ENCODE results near the gene TENM4.

The TENM4 gene

GRCh38 chr11:79437981-79438630 lies 2.7 kb downstream of the TENM4 start:
- TF ChIP-seq CTCF (IDR thresholded peaks at IDR 0.05; ENCODE audit: low read depth, low read length), result no peak
- no peak for DNase-seq (ENCODE audit: extremely low read depth, low read depth)

- no peak for TF ChIP-seq CTCF (IDR thresholded peaks at IDR 0.05; ENCODE audit: low read depth, low read length)
These were observed 3.4 kb downstream of the TENM4 start for GRCh38 chr11:79437278-79437980.

GRCh38 chr11:79436919-79437277 lies 3.9 kb downstream of the TENM4 start:
- no peak for TF ChIP-seq CTCF (IDR thresholded peaks at IDR 0.05; ENCODE audit: low read depth, low read length)
- no peak for DNase-seq (ENCODE audit: extremely low read depth, low read depth)

More at GRCh38 chr11:79437278-79437980, 3.4 kb downstream of the TENM4 start:
- DNase-seq (ENCODE audit: extremely low read depth, low read depth), result no peak

GRCh38 chr11:79434283-79434682 lies 6.5 kb downstream of the TENM4 start:
- TF ChIP-seq CTCF (IDR thresholded peaks at IDR 0.05; ENCODE audit: low read depth, low read length), result no peak

GRCh38 chr11:79432138-79432537 lies 8.7 kb downstream of the TENM4 start:
- TF ChIP-seq CTCF (IDR thresholded peaks at IDR 0.05; ENCODE audit: low read depth, low read length), result no peak
- DNase-seq (ENCODE audit: extremely low read depth, low read depth), result no peak

More at GRCh38 chr11:79434283-79434682, 6.5 kb downstream of the TENM4 start:
- DNase-seq (ENCODE audit: extremely low read depth, low read depth), result no peak

GRCh38 chr11:79431535-79431934 lies 9.3 kb downstream of the TENM4 start:
- TF ChIP-seq CTCF (IDR thresholded peaks at IDR 0.05; ENCODE audit: low read depth, low read length), result no peak
- no peak for DNase-seq (ENCODE audit: extremely low read depth, low read depth)

- no peak for TF ChIP-seq CTCF (IDR thresholded peaks at IDR 0.05; ENCODE audit: low read depth, low read length)
- no peak for DNase-seq (ENCODE audit: extremely low read depth, low read depth)
These were observed 10.6 kb downstream of the TENM4 start for GRCh38 chr11:79430280-79430679.

Measured in AG09319 (cell line).